Measurements from ENCODE around the gene VWA2. TPM values are rescaled to one million over a fixed set of nuclear protein-coding genes. Genes with fewer than 3 reads are reported as not detected.

The VWA2 gene
- total and polyA plus RNA-seq, 2 donors (not counting 3 experiments of a cell fraction or from before 2014, with no cell fraction given): not detected

GRCh38 chr10:114284346-114285071 lies 45.5 kb downstream of the VWA2 start:
- no peak for DNase-seq (ENCODE audit: low read depth, low spot score)
- H3K9me1 ChIP-seq (replicated peaks; ENCODE audit: control insufficient read depth, extremely low read depth, insufficient read depth, low read length): no peaks in the 10 kb centered on the region
- no peaks in the 10 kb centered on the region for H3K4me1 ChIP-seq (ENCODE audit: control insufficient read depth, extremely low read depth, insufficient read depth, low read length)
- intact Hi-C loops (cut with micrococcal nuclease) (no loop called here), dilution Hi-C loops (cut with MboI; ENCODE audit: extremely low pct_ligation_motif_present, low sequenced_read_pairs) (no loop called here)
- no peak overlapping the region for H3K9ac ChIP-seq (replicated peaks; ENCODE audit: extremely low read depth, insufficient read depth, low read length)
- TF ChIP-seq EZH2 (IDR thresholded peaks at IDR 0.05; ENCODE audit: borderline replicate concordance, low read depth, low read length, severe bottlenecking) (no peak), GATA2 (IDR thresholded peaks at IDR 0.05; ENCODE audit: insufficient read depth, insufficient read length, low read depth, low read length) (no peak), MYC (IDR thresholded peaks at IDR 0.05; ENCODE audit: low read depth, low read length) (no peak), POLR2AphosphoS5 (IDR thresholded peaks at IDR 0.05; ENCODE audit: insufficient read depth, low read depth, low read length) (no peak), MAX (IDR thresholded peaks at IDR 0.05; ENCODE audit: insufficient read depth, insufficient read length) (no peak), FOS (IDR thresholded peaks at IDR 0.05; ENCODE audit: borderline replicate concordance, insufficient read depth, low read length) (no peak), POLR2A (IDR thresholded peaks at IDR 0.05; ENCODE audit: low read depth, low read length) (no peak), JUN (IDR thresholded peaks at IDR 0.05; ENCODE audit: borderline replicate concordance, insufficient read depth, insufficient read length, low read depth) (no peak), CTCF (IDR thresholded peaks at IDR 0.05; ENCODE audit: extremely low read depth in 1 of 2, insufficient read depth in 1 of 2, low read depth in 1 of 2, low read length in 2 of 2) (no peak)
- peaks cover 0 to 9% of the 10 kb centered on the region in 2 experiments for H3K27me3 ChIP-seq (ENCODE audit: control insufficient read depth in 2 of 2, insufficient read depth in 2 of 2, low read length in 2 of 2)
- CTCF ChIA-PET: interaction anchor here (3.3 kb wide), 1 partner anchor 19 kb away, joined by 11 read pairs; no protein-coding TSS in a partner anchor
- H3K27ac ChIP-seq (ENCODE audit: insufficient read depth, low read depth, low read length): no peak overlapping the region
- no peak overlapping the region for H3K4me3 ChIP-seq (replicated peaks in 1 of 3; ENCODE audit: insufficient read depth in 1 of 3, low read depth in 1 of 3, low read length in 3 of 3)
- POLR2A ChIA-PET: no interaction called here
- H3K36me3 ChIP-seq (ENCODE audit: control insufficient read depth in 2 of 2, extremely low read depth in 1 of 2, insufficient read depth in 2 of 2, low read length in 2 of 2): no peaks in the 10 kb centered on the region
- no peak overlapping the region for H3K4me2 ChIP-seq (ENCODE audit: insufficient read depth, low read length)
- no peak for FAIRE-seq
- H3K79me2 ChIP-seq (ENCODE audit: control insufficient read depth, insufficient read depth, low read length): no peaks in the 10 kb centered on the region
- H4K20me1 ChIP-seq (replicated peaks; ENCODE audit: control insufficient read depth, extremely low read depth, insufficient read depth, low read length): no peaks in the 10 kb centered on the region
- no peak overlapping the region for H2AFZ ChIP-seq (ENCODE audit: low read depth, low read length)
- H3K9me3 ChIP-seq (replicated peaks; ENCODE audit: control insufficient read depth, insufficient read depth, low read length): no peaks in the 10 kb centered on the region
- BruUV-seq (replicated peaks): no TSS peak
